GM12874 (cell line): ENCODE data around the gene NXPH4.

Source experiments
- CTCF ChIP-seq: IDR thresholded peaks from 2 replicates; pipeline ENCODE4 v1.5.1; 2011; ENCODE audit warnings: low read depth, mild to moderate bottlenecking, control low read depth, low read length, moderate library complexity; ENCODE audit not compliant: insufficient read depth

NXPH4 gene

GRCh38 chr12:57225680-57226210 lies 9.2 kb downstream of the NXPH4 start:
- TF ChIP-seq CTCF: no peak

- no peak for TF ChIP-seq CTCF
These were observed 10.2 kb downstream of the NXPH4 start for GRCh38 chr12:57226588-57227314.

- TF ChIP-seq CTCF: no peak
These were observed 10.9 kb downstream of the NXPH4 start for GRCh38 chr12:57227315-57228115.

- TF ChIP-seq CTCF: no peak
These were observed 12.5 kb downstream of the NXPH4 start for GRCh38 chr12:57229046-57229633.

GRCh38 chr12:57229634-57230380 lies 13.2 kb downstream of the NXPH4 start, which contains the start of gene SHMT2:
TSS of gene SHMT2 (plus strand) at chr12:57229711. CDS start at chr12:57229779, 68 bp downstream.
- no peak for TF ChIP-seq CTCF

GRCh38 chr12:57230381-57231155 lies 14.0 kb downstream of the NXPH4 start:
- no peak for TF ChIP-seq CTCF
